B cell (primary cell): ENCODE data around the gene ORMDL2. TPM values are rescaled to one million over a fixed set of nuclear protein-coding genes. Genes with fewer than 3 reads are reported as not detected.

Experiments
- ATAC-seq: fragments of 200-7000 bp; cut with Tn5 transposase; one replicate; pipeline ENCODE4 v1.10.0; 2021; ENCODE audit warnings: low read depth, mild to moderate bottlenecking, moderate number of reproducible peaks, moderate library complexity
- CTCF ChIA-PET: fragments of 350-600 bp; sonication (Branson Sonifier 250); formaldehyde crosslinking; loops from one replicate; lab custom pipeline; 2021; ENCODE audit warnings: antibody characterized with exemption, inconsistent platforms; lab: Charles Lee
- POLR2A ChIA-PET: fragments of 350-600 bp; sonication (Branson Sonifier 250); formaldehyde crosslinking; loops from one replicate; lab custom pipeline; 2021; ENCODE audit warnings: antibody characterized with exemption; lab: Charles Lee
- DNase-seq: peaks from one replicate; pipeline ENCODE4 v3.0.0; 2013
- H2AFZ ChIP-seq: 2 replicates; pipeline ENCODE4 v1.6.1; 2012; ENCODE audit warnings: mild to moderate bottlenecking, low read depth, low read length; ENCODE audit not compliant: insufficient read depth, poor library complexity, severe bottlenecking
- H3K27ac ChIP-seq, 2 donors: 1 replicate in 1 of 2; 2 replicates in 1 of 2; pipeline ENCODE4 v1.5.1; 2012 to 2013; ENCODE audit warnings: low read length in 2 of 2, mild to moderate bottlenecking in 2 of 2, moderate library complexity in 1 of 2
- H3K27me3 ChIP-seq, 4 experiments: fragments of 200-600 bp in 1 of 4; sonication (generic) in 1 of 4; replicated peaks in 1 of 4; 1 replicate in 2 of 4; 2 replicates in 2 of 4; pipeline versions ENCODE4 v1.6.1 to v1.7.0; 2013 to 2016; ENCODE audit warnings: low read length in 3 of 4, mild to moderate bottlenecking in 2 of 4, mixed read lengths in 1 of 4, moderate library complexity in 1 of 4; ENCODE audit not compliant: insufficient read depth in 4 of 4, control insufficient read depth in 3 of 4; ENCODE audit errors: control extremely low read depth in 1 of 4
- H3K36me3 ChIP-seq, 2 experiments: replicated peaks in 1 of 2; 1 replicate in 1 of 2; 2 replicates in 1 of 2; pipeline versions ENCODE4 v1.6.1 to v1.7.1; 2013; ENCODE audit warnings: low read length in 1 of 2; ENCODE audit not compliant: insufficient read depth in 2 of 2, control insufficient read depth in 1 of 2; ENCODE audit errors: control extremely low read depth in 1 of 2, extremely low read depth in 1 of 2
- H3K4me1 ChIP-seq, 2 donors: fragments of 200-600 bp in 1 of 2; sonication (generic) in 1 of 2; 1 replicate in 1 of 2; 2 replicates in 1 of 2; pipeline versions ENCODE4 v1.5.1 to v1.6.1; 2013 to 2017; ENCODE audit warnings: low read length in 2 of 2; ENCODE audit not compliant: control insufficient read depth in 2 of 2, insufficient read depth in 2 of 2
- H3K4me2 ChIP-seq: replicated peaks from 2 replicates; pipeline ENCODE3; 2012; ENCODE audit warnings: mild to moderate bottlenecking, low read depth, low read length; ENCODE audit not compliant: poor library complexity, severe bottlenecking
- H3K4me3 ChIP-seq, 5 experiments: fragments of 200-600 bp in 1 of 5; sonication (generic) in 1 of 5; 1 replicate in 3 of 5; 2 replicates in 2 of 5; pipeline versions ENCODE4 v1.5.1 to v1.7.0; 2011 to 2016; ENCODE audit warnings: low read length in 4 of 5, mild to moderate bottlenecking in 4 of 5, low read depth in 2 of 5, control low read depth in 1 of 5, moderate library complexity in 1 of 5; ENCODE audit not compliant: insufficient read depth in 1 of 5; ENCODE audit errors: control extremely low read depth in 1 of 5, extremely low read depth in 1 of 5
- H3K79me2 ChIP-seq: fragments of 200-600 bp; sonication (generic); one replicate; pipeline ENCODE4 v1.6.0; 2016; ENCODE audit warnings: low read length; ENCODE audit not compliant: control insufficient read depth, insufficient read depth
- H3K9ac ChIP-seq: fragments of 200-600 bp; sonication (generic); 2 replicates; pipeline ENCODE4 v1.6.1; 2017; ENCODE audit warnings: mild to moderate bottlenecking, low read length, moderate library complexity
- H3K9me3 ChIP-seq, 3 donors: one replicate each; pipeline versions ENCODE4 v1.6.1 to v1.7.1; 2013; ENCODE audit warnings: low read length in 2 of 3; ENCODE audit not compliant: control insufficient read depth in 2 of 3, insufficient read depth in 1 of 3; ENCODE audit errors: control extremely low read depth in 1 of 3
- H4K20me1 ChIP-seq: 2 replicates; pipeline ENCODE4 v1.6.0; 2012; ENCODE audit warnings: mild to moderate bottlenecking, low read length; ENCODE audit not compliant: insufficient read depth, control insufficient read depth, poor library complexity, severe bottlenecking
- H3K27ac Mint-ChIP-seq: one replicate; pipeline ENCODE4 v1.8.0; 2021; ENCODE audit warnings: mixed read lengths
- H3K27me3 Mint-ChIP-seq: one replicate; pipeline ENCODE4 v1.8.0; 2021; ENCODE audit warnings: mixed read lengths
- H3K4me1 Mint-ChIP-seq: one replicate; pipeline ENCODE4 v1.8.0; 2021; ENCODE audit warnings: mixed read lengths
- H3K4me3 Mint-ChIP-seq: one replicate; pipeline ENCODE4 v1.8.0; 2021; ENCODE audit warnings: mixed read lengths
- H3K9me3 Mint-ChIP-seq: one replicate; pipeline ENCODE4 v1.8.0; 2022; ENCODE audit warnings: mixed read lengths; ENCODE audit not compliant: insufficient read depth
- EZH2 ChIP-seq: IDR thresholded peaks from 2 replicates; pipeline ENCODE4 v1.6.1; 2012; ENCODE audit warnings: borderline replicate concordance, low read depth, mild to moderate bottlenecking, moderate library complexity, low read length; ENCODE audit not compliant: insufficient read depth, poor library complexity, severe bottlenecking
- WGBS: methylation state at CpG from one replicate; pipeline ENCODE4 v1.1.5; 2013; ENCODE audit warnings: missing lambda C conversion rate; ENCODE audit not compliant: insufficient coverage; 5-methylcytosine and 5-hydroxymethylcytosine counted together
- intact Hi-C: fragments of 100-400 bp; cut with micrococcal nuclease; formaldehyde crosslinking; loops from one replicate; pipeline ENCODE4 v1.10.0; 2022
- polyA plus RNA-seq: library from polyadenylated mRNA; depleted of rRNA; stranded (reverse); fragments of >200 nt; gene quantifications from 2 replicates; pipeline ENCODE4 v1.2.3, GENCODE V29; 2012
- total RNA-seq, 2 donors: library from RNA; stranded (reverse); fragments of 120-200 nt in 1 of 2; gene quantifications; 1 replicate in 1 of 2; 2 replicates in 1 of 2; pipeline versions ENCODE4 v1.2.3 to v1.2.4, GENCODE V29; 2013 to 2022
- TF ChIP-seq, protein P1 (sequence below): fragments of 200-600 bp; IDR thresholded peaks from one replicate; pipeline ENCODE4 v1.8.0; 2022; ENCODE audit warnings: antibody characterized with exemption, mild to moderate bottlenecking

Gene ORMDL2
- total and polyA plus RNA-seq, 2 donors (not counting 1 experiment from before 2014, with no cell fraction given) = 22.7 to 41.9 TPM

DNA sequence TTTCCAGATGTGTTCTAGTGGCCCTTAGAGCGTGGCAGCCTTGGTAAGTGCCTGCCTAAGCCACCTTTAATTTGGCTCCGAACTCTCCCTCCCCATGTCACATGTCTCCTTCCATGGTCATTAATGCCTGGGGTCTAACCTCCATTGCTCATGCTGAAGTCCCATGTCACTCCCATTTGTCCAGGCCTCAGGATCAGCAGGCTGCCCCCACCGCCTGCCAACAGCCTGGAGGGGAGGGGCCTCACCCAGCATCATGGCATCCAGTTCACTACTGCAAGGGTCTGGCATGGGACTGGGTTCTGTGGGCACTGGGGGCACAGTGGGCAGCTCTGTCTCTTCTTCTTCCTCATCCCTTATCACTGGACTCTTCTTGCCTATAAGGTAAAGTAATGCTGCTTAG is 20.5 kb downstream of the ORMDL2 start:
- Histone ChIP-seq H3K27me3 (no peaks in the 10 kb centered on the region), H3K79me2 (no peaks in the 10 kb centered on the region), H3K4me2 (no peak overlapping the region), H3K27ac (no peak overlapping the region), H3K4me3 (no peak overlapping the region), H3K9ac (no peak overlapping the region), H2AFZ (no peak overlapping the region), H4K20me1 (no peaks in the 10 kb centered on the region), H3K4me1 (no peaks in the 10 kb centered on the region), H3K9me3 (no peaks in the 10 kb centered on the region), H3K36me3 (no peaks in the 10 kb centered on the region)
- no peak overlapping the region for H3K4me3 Mint-ChIP-seq
- TF ChIP-seq, protein P1, sequence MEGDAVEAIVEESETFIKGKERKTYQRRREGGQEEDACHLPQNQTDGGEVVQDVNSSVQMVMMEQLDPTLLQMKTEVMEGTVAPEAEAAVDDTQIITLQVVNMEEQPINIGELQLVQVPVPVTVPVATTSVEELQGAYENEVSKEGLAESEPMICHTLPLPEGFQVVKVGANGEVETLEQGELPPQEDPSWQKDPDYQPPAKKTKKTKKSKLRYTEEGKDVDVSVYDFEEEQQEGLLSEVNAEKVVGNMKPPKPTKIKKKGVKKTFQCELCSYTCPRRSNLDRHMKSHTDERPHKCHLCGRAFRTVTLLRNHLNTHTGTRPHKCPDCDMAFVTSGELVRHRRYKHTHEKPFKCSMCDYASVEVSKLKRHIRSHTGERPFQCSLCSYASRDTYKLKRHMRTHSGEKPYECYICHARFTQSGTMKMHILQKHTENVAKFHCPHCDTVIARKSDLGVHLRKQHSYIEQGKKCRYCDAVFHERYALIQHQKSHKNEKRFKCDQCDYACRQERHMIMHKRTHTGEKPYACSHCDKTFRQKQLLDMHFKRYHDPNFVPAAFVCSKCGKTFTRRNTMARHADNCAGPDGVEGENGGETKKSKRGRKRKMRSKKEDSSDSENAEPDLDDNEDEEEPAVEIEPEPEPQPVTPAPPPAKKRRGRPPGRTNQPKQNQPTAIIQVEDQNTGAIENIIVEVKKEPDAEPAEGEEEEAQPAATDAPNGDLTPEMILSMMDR = no peak
- no peak for TF ChIP-seq EZH2
- H3K27me3 Mint-ChIP-seq = peaks cover 11% of the 10 kb centered on the region
- POLR2A ChIA-PET = no interaction called here
- H3K9me3 Mint-ChIP-seq = no peaks in the 10 kb centered on the region
- DNase-seq = no peak
- ATAC-seq = no peak
- no peak overlapping the region for H3K27ac Mint-ChIP-seq
- no peaks in the 10 kb centered on the region for H3K4me1 Mint-ChIP-seq
- intact Hi-C loops = no loop called here
- CTCF ChIA-PET = no interaction called here
- 98% methylated on average over 3 of the region's 3 CpGs for WGBS

DNA sequence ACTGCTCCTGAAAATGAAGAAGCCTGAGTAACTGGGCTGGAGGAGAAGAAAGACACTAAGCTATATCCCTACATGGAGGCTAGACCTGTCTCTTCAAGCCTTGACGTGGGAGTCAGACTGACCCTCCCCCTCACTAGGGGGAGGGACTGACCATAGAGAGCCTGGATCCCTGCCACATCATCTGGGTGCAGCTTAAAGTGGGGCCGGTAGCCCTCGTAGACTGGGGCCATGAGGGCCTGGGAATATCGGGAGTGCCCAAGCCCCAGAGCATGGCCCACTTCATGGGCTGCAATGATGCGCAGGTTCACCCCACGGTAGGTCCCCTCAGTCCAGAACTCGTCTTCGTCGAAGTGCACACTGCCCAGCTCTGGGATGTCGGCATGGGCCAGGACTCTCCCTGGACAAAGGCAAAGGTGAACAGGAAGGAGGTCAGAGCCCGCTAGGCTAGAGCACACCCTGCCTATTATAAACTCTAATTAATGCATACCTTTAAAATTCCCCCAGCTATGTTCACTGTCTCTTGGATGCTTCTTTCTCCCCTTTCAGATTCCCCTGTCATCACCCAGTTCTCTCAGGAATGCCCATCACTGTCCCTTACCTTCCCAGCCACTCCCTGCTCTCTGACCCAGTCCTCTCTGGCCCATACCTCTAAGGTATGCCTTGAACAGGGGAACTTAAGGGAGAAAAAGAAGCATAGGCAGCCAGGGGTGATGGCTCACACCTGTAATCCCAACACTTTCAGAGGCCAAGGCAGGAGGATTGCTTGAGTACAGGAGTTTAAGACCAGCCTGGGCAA is 21.7 kb downstream of the ORMDL2 start:
- H3K27ac Mint-ChIP-seq = no peak overlapping the region
- Histone ChIP-seq H3K4me3 (no peak overlapping the region), H3K27me3 (no peaks in the 10 kb centered on the region), H2AFZ (no peak overlapping the region), H3K36me3 (no peaks in the 10 kb centered on the region), H3K27ac (no peak overlapping the region), H3K9me3 (no peaks in the 10 kb centered on the region), H3K79me2 (no peaks in the 10 kb centered on the region), H3K4me1 (no peaks in the 10 kb centered on the region), H4K20me1 (no peaks in the 10 kb centered on the region), H3K4me2 (no peak overlapping the region), H3K9ac (no peak overlapping the region)
- intact Hi-C loops = no loop called here
- H3K27me3 Mint-ChIP-seq = peaks cover 11% of the 10 kb centered on the region
- no peak for ATAC-seq
- H3K4me3 Mint-ChIP-seq = no peak overlapping the region
- WGBS = 94% methylated on average over 10 of the region's 11 CpGs
- no peaks in the 10 kb centered on the region for H3K9me3 Mint-ChIP-seq
- H3K4me1 Mint-ChIP-seq = no peaks in the 10 kb centered on the region
- TF ChIP-seq, protein P1 = no peak
- no peak for TF ChIP-seq EZH2
- ChIA-PET POLR2A (interaction anchor here (0.7 kb wide), 1 partner anchor 1198 kb away, joined by 11 read pairs; no protein-coding TSS in a partner anchor), CTCF (interaction anchor here (0.6 to 0.8 kb wide), 2 partner anchors 36 to 150 kb away, joined by 3 read pairs; no protein-coding TSS in a partner anchor)
- DNase-seq = no peak
